Esophagus (tissue), 2 donors: ENCODE data around the gene CDK6. TPM values are rescaled to one million over a fixed set of nuclear protein-coding genes. Genes with fewer than 3 reads are reported as not detected.
"Not testable (repeated sequence)": the region's sequence is repeated elsewhere in the genome, so short reads cannot be mapped to it uniquely, and the experiment has no call there.

Source experiments
- H3K27ac ChIP-seq, 2 donors: one replicate each; pipeline ENCODE4 v1.5.1; 2013; ENCODE audit warnings: low read depth in 2 of 2, mild to moderate bottlenecking in 2 of 2, inconsistent platforms in 1 of 2, low read length in 1 of 2, moderate library complexity in 1 of 2
- H3K27me3 ChIP-seq, 2 donors: one replicate each; pipeline ENCODE4 v1.6.1; 2013; ENCODE audit warnings: low read length in 2 of 2, control low read depth in 1 of 2, mild to moderate bottlenecking in 1 of 2; ENCODE audit not compliant: insufficient read depth in 2 of 2, control insufficient read depth in 1 of 2
- H3K36me3 ChIP-seq, 2 donors: one replicate each; pipeline ENCODE4 v1.6.1; 2013; ENCODE audit warnings: low read length in 1 of 2; ENCODE audit not compliant: control insufficient read depth in 2 of 2, insufficient read depth in 2 of 2
- H3K4me1 ChIP-seq, 2 donors: one replicate each; pipeline ENCODE4 v1.6.1; 2013; ENCODE audit warnings: low read length in 1 of 2; ENCODE audit not compliant: control insufficient read depth in 2 of 2, insufficient read depth in 2 of 2
- H3K4me3 ChIP-seq, 2 donors: one replicate each; pipeline ENCODE4 v1.5.1; 2013; ENCODE audit warnings: low read length in 2 of 2, mild to moderate bottlenecking in 2 of 2, low read depth in 1 of 2, moderate library complexity in 1 of 2
- H3K9me3 ChIP-seq, 2 donors: one replicate each; pipeline ENCODE4 v1.6.1; 2013; ENCODE audit warnings: mild to moderate bottlenecking in 2 of 2, low read depth in 1 of 2, low read length in 1 of 2, moderate library complexity in 1 of 2; ENCODE audit not compliant: control insufficient read depth in 2 of 2, insufficient read depth in 1 of 2
- WGBS, 2 donors: extraction: QIAGEN DNeasy Blood & Tissue Kit; methylation state at CpG; one replicate each; pipeline ENCODE4 v1.1.7; 2013; 5-methylcytosine and 5-hydroxymethylcytosine counted together
- polyA plus RNA-seq, 2 donors: library from polyadenylated mRNA; stranded (reverse); fragments of 200-250 nt; gene quantifications; one replicate each; pipeline ENCODE4 v1.2.3, GENCODE V29; 2013
- donor health status: healthy with polysubstance abuse.
- donor health status: Bipolar disorder and iron deficiency.

CDK6 gene
- polyA plus RNA-seq, 2 donors = 1.4 to 2.2 TPM

GRCh38 chr7:92757311-92757910 lies 79.0 kb downstream of the CDK6 start:
- not testable (repeated sequence) for H3K36me3 ChIP-seq, H3K27ac ChIP-seq, H3K27me3 ChIP-seq, H3K4me3 ChIP-seq, H3K9me3 ChIP-seq, H3K4me1 ChIP-seq
- WGBS, 2 donors = 88 to 93% methylated on average over 3 of the region's 3 CpGs

- Histone ChIP-seq H3K4me1 (no peaks in the 10 kb centered on the region), H3K9me3 (no peaks in the 10 kb centered on the region), H3K27me3 (no peaks in the 10 kb centered on the region), H3K27ac (no peak overlapping the region), H3K36me3 (no peaks in the 10 kb centered on the region), H3K4me3 (no peak overlapping the region)
- WGBS, 2 donors = 75 to 79% methylated on average over 4 of the region's 4 CpGs
Measured at GRCh38 chr7:92755680-92756079, 80.7 kb downstream of the CDK6 start.

- WGBS, 2 donors = 73 to 76% methylated on average over 9 of the region's 9 CpGs
- Histone ChIP-seq H3K27ac (no peak overlapping the region), H3K9me3 (no peaks in the 10 kb centered on the region), H3K4me1 (no peaks in the 10 kb centered on the region), H3K27me3 (no peaks in the 10 kb centered on the region), H3K36me3 (no peaks in the 10 kb centered on the region), H3K4me3 (no peak overlapping the region)
Measured at GRCh38 chr7:92754919-92755581, 81.3 kb downstream of the CDK6 start.

- WGBS, 2 donors = 76 to 83% methylated on average over 3 of the region's 3 CpGs
Measured at GRCh38 chr7:92753614-92754013, 82.8 kb downstream of the CDK6 start.

GRCh38 chr7:92751902-92752901 lies 84.2 kb downstream of the CDK6 start:
- H3K27ac ChIP-seq = no peak overlapping the region
- H3K9me3 ChIP-seq = no peaks in the 10 kb centered on the region
- no peaks in the 10 kb centered on the region for H3K36me3 ChIP-seq
- H3K4me1 ChIP-seq = no peaks in the 10 kb centered on the region
- H3K4me3 ChIP-seq = no peak overlapping the region
- 43 to 64% methylated on average over 4 of the region's 4 CpGs for WGBS, 2 donors
- H3K27me3 ChIP-seq = no peaks in the 10 kb centered on the region

More at GRCh38 chr7:92753614-92754013, 82.8 kb downstream of the CDK6 start:
- H3K9me3 ChIP-seq = no peaks in the 10 kb centered on the region
- no peaks in the 10 kb centered on the region for H3K4me1 ChIP-seq
- no peak overlapping the region for H3K27ac ChIP-seq
- no peaks in the 10 kb centered on the region for H3K27me3 ChIP-seq
- H3K4me3 ChIP-seq = no peak overlapping the region
- no peaks in the 10 kb centered on the region for H3K36me3 ChIP-seq

GRCh38 chr7:92750946-92751345 lies 85.4 kb downstream of the CDK6 start:
- 86 to 92% methylated on average over 6 of the region's 6 CpGs for WGBS, 2 donors
- H3K4me3 ChIP-seq = no peak overlapping the region

GRCh38 chr7:92750447-92750839 lies 85.9 kb downstream of the CDK6 start:
- WGBS, 2 donors = 85 to 87% methylated on average over 4 of the region's 4 CpGs
- no peaks in the 10 kb centered on the region for H3K27me3 ChIP-seq
- no peak overlapping the region for H3K4me3 ChIP-seq
- H3K4me1 ChIP-seq = no peaks in the 10 kb centered on the region
- no peaks in the 10 kb centered on the region for H3K36me3 ChIP-seq
- H3K27ac ChIP-seq = no peak overlapping the region
- H3K9me3 ChIP-seq = no peaks in the 10 kb centered on the region

More at GRCh38 chr7:92750946-92751345, 85.4 kb downstream of the CDK6 start:
- Histone ChIP-seq H3K9me3 (no peaks in the 10 kb centered on the region), H3K27me3 (no peaks in the 10 kb centered on the region), H3K36me3 (no peaks in the 10 kb centered on the region), H3K27ac (no peak overlapping the region), H3K4me1 (no peaks in the 10 kb centered on the region)

- Histone ChIP-seq H3K4me1 (no peaks in the 10 kb centered on the region), H3K4me3 (no peak overlapping the region), H3K27ac (no peak overlapping the region), H3K36me3 (no peaks in the 10 kb centered on the region), H3K9me3 (no peaks in the 10 kb centered on the region), H3K27me3 (no peaks in the 10 kb centered on the region)
- WGBS, 2 donors = 82 to 88% methylated on average over 2 of the region's 2 CpGs
Measured at GRCh38 chr7:92749832-92750446, 86.4 kb downstream of the CDK6 start.

GRCh38 chr7:92749327-92749755 lies 87.0 kb downstream of the CDK6 start:
- Histone ChIP-seq H3K27me3 (no peaks in the 10 kb centered on the region), H3K36me3 (no peaks in the 10 kb centered on the region), H3K4me3 (no peak overlapping the region), H3K4me1 (no peaks in the 10 kb centered on the region), H3K27ac (no peak overlapping the region), H3K9me3 (no peaks in the 10 kb centered on the region)
